ENCODE results near the gene FBXO24.

GRCh38 chr7:100649826-100650565, 63.9 kb downstream of the FBXO24 start:
- TF ChIP-seq CTCF (IDR thresholded peaks at IDR 0.05) = no peak
- no peak for TF ChIP-seq ZFX (IDR thresholded peaks at IDR 0.05; ENCODE audit: borderline replicate concordance)

Data from 22Rv1 (cell line).